WI38 (cell line): ENCODE data around the gene VWC2.

Experiments
- H3K4me3 ChIP-seq: 2 replicates; pipeline ENCODE4 v1.5.1; 2011; ENCODE audit warnings: low read depth, mild to moderate bottlenecking, control low read depth, low read length
- TF ChIP-seq, protein P1 (sequence below): IDR thresholded peaks from 2 replicates; pipeline ENCODE4 v1.5.1; 2012; ENCODE audit warnings: low read depth, mild to moderate bottlenecking, control low read depth, low read length

Gene VWC2

DNA sequence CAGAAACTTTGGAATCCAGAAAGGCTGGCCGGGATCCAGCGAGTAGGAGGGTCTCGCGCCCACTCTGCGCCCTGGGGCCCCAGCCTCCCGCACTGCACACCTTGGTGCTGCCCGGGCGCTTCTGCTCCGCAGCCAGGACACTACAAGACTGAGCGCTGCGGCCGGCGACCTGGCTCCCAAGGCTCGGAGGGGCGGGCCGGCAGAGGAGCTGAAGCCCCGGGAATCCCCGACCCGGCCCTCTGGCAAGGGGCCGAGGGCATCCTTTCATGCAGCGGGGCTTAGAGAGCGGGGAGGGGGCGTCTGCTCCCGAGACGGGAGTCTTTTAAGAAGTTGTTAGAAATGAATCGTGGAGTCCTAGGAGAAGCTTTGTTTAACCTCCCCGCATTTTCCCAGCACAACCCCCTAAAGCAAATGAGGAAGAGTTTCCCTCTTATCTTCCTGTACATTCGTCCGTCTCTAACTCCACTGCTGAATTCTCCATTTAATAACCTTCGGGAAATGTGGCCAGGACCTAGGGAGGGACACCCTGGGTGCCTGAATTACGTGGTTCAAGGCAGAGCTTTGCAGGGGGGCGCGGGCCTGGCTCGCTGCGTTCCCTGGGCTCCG is 1.1 kb downstream of the VWC2 start:
- no peak overlapping the region for H3K4me3 ChIP-seq
- TF ChIP-seq, protein P1, sequence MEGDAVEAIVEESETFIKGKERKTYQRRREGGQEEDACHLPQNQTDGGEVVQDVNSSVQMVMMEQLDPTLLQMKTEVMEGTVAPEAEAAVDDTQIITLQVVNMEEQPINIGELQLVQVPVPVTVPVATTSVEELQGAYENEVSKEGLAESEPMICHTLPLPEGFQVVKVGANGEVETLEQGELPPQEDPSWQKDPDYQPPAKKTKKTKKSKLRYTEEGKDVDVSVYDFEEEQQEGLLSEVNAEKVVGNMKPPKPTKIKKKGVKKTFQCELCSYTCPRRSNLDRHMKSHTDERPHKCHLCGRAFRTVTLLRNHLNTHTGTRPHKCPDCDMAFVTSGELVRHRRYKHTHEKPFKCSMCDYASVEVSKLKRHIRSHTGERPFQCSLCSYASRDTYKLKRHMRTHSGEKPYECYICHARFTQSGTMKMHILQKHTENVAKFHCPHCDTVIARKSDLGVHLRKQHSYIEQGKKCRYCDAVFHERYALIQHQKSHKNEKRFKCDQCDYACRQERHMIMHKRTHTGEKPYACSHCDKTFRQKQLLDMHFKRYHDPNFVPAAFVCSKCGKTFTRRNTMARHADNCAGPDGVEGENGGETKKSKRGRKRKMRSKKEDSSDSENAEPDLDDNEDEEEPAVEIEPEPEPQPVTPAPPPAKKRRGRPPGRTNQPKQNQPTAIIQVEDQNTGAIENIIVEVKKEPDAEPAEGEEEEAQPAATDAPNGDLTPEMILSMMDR, result no peak

DNA sequence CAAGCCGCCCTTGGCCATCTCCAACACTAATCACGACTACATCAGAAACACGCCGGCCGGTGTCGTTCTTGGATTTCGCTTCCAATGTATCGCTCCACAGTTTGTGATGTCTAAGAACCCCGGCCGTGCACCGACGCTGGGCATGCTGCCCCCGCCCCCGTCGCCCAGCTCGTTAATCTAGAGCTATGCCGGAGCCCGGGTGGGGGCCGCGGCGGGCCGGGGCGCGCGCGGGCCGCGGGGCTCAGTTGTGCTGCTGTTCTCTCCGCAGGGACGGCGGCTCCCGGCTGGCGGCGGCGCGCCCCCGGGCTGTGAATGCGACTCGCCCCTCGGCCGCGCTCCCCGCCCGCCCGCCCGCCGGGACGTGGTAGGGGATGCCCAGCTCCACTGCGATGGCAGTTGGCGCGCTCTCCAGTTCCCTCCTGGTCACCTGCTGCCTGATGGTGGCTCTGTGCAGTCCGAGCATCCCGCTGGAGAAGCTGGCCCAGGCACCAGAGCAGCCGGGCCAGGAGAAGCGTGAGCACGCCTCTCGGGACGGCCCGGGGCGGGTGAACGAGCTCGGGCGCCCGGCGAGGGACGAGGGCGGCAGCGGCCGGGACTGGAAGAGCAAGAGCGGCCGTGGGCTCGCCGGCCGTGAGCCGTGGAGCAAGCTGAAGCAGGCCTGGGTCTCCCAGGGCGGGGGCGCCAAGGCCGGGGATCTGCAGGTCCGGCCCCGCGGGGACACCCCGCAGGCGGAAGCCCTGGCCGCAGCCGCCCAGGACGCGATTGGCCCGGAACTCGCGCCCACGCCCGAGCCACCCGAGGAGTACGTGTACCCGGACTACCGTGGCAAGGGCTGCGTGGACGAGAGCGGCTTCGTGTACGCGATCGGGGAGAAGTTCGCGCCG is 1.9 kb downstream of the VWC2 start:
- TF ChIP-seq, protein P1, result no peak

DNA sequence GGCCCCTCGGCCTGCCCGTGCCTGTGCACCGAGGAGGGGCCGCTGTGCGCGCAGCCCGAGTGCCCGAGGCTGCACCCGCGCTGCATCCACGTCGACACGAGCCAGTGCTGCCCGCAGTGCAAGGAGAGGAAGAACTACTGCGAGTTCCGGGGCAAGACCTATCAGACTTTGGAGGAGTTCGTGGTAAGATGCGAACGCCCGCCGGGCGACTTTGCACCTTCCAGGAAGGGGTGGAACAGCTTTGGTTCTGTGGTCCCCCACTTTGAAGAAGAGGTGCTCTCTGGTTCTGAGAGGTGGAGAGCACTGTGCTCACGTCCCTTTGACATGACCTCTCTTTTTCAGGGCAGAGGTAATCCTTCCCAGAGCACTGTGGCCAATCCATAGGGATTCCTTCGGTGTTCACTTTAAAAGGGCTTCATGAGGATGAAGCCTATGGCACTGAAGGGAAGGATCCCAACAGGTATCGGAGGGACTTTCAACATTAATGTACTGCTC is 2.6 kb downstream of the VWC2 start:
- TF ChIP-seq, protein P1, result no peak
- H3K4me3 ChIP-seq, result no peak overlapping the region

More for the DNA sequence above, 1.9 kb downstream of the VWC2 start:
- no peak overlapping the region for H3K4me3 ChIP-seq

DNA sequence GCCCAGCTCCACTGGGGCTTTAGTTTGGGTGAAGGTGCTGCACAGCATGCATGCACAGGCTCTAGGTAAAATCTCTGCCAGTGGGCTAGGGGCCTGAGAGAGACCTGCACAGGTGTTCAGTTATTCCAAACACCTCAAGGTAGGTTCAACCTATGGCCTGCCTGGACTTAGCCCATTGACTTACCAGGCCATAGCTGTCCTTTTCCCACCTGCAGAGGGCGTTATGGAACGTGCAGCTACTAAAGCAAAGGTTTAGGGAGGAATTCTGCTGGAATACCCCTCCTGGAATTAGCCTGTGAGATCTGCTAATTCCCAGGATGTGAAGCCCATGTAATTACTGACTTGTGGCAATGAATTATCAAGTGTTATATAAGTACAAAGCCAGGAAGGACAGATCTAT is 3.6 kb downstream of the VWC2 start:
- TF ChIP-seq, protein P1, result no peak
- no peak overlapping the region for H3K4me3 ChIP-seq

DNA sequence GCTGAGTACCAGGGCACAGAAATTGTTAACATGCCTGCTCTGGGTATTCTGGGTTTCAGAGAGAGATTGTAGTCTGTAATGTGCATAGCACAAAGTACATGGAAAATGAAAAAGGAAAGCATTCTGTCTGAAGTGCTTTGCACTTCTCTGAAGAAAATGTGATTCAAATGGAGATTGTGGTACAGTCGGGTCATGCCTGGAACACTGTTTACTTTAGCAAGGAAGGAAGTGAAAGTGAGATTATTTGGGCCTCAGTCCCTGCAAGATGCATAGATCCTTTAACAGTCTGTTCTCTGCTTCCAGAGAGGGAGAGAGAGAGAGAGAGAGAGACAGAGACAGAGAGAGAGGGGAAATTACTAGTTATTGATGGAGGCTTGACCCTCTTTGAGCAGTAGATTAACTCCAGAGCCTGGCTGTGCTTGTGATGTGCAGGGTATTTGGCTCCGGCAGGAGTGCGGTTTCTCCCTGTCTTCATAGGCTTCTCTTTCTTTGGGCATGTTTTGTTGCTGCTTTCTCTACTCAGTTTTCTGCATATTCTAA is 5.4 kb downstream of the VWC2 start:
- H3K4me3 ChIP-seq, result no peak overlapping the region
- TF ChIP-seq, protein P1, result no peak

DNA sequence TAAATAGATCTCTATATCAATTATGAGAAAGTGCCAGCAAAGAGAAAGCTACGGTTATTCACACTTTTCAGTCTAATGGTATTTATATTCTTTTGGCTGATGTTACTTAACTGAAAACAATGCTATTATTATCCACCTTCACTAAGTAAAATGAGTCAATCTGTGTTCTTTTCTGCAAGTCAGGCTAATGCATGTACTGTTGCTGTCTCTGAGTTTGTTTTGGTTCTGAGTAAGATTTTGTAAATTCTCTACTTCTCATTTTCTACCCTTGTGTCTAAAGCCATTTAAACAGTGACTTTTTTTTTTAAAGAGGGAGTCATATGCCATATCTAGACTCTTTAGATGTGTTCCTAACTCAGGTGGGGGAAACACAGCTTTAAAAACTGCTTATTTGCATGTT is 7.5 kb downstream of the VWC2 start:
- TF ChIP-seq, protein P1, result no peak
- H3K4me3 ChIP-seq, result no peak overlapping the region

DNA sequence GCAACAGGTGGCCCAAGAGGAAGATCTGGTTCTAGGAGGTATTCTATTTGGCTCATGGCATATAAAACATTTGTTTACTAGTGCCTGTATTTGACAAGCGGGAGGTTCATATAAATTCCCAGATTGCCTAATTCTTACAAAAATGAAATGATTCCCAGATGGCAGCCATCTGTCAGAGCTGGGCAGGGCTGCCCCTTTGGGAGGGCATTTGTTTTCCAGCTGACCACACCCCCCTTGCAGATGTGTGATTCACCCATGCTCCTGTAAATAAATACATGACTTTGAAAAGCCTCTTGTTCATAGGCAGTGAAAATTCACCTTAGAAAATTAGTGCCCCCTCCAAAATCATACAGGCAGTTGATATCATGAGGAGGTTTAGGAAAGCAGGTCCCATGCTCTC is 8.6 kb downstream of the VWC2 start:
- TF ChIP-seq, protein P1, result no peak
- no peak overlapping the region for H3K4me3 ChIP-seq
